Measurements from ENCODE around the gene TUBG1. TPM values are rescaled to one million over a fixed set of nuclear protein-coding genes. Genes with fewer than 3 reads are reported as not detected.

The TUBG1 gene
- total RNA-seq, 2 donors from 2014 or later, result 17.4 to 23.1 TPM

DNA sequence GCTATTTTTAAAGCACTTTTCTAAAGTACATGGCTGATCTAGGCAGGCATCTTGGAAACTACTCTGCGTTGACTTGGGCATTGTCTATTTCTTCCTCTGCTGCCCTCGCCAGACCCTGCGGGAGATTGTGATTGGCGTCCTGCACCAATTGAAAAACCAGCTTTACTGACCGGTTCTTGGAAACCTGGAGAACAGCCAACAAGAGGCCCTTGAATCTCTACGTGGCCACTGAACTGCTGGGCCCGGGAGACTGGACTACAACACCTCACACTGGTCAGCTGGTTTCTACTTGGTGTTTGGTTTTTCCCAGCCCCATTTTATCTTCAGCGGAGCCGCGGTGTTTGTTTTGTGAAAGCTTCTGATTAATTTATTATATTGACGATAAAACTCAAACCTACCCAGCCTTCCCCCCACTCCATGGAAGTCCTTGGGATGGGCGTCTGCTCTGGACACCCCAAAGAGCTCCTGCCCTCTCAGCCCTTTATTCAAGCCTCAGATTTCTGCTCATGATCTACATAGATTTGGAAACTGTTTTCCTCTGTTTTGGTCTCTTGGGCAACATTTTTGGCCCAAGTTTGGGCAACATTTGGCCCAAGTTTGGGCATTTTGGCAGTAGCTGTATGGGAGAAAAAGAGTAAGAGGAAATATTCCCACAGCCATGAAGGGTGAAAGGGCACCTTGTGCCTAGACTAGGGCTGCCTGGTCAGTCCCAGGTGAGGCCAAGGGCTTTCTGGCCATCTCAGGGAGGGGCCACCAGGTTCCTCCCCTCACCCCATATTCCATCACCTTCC lies 37.9 kb upstream of the TUBG1 start:
- peak; percentile 59 to 84 (median 80) for DNase-seq
- H3K27ac ChIP-seq, result peak overlapping the region; percentile 15 to 56 (median 26)
- H3K27me3 ChIP-seq, result no peaks in the 10 kb centered on the region
- peaks cover 7 to 29% of the 10 kb centered on the region in 2 donors for H3K36me3 ChIP-seq (replicated peaks in 1 of 2; ENCODE audit: insufficient read depth in 1 of 2, low read depth in 2 of 2)
- no peaks in the 10 kb centered on the region for H3K9me3 ChIP-seq
- 19 to 30% methylated on average over 12 of the region's 12 CpGs for WGBS, 2 donors
- H3K4me3 ChIP-seq, result no peak overlapping the region
- no peak for TF ChIP-seq POLR2A (IDR thresholded peaks at IDR 0.05)
- TF ChIP-seq, protein P1, sequence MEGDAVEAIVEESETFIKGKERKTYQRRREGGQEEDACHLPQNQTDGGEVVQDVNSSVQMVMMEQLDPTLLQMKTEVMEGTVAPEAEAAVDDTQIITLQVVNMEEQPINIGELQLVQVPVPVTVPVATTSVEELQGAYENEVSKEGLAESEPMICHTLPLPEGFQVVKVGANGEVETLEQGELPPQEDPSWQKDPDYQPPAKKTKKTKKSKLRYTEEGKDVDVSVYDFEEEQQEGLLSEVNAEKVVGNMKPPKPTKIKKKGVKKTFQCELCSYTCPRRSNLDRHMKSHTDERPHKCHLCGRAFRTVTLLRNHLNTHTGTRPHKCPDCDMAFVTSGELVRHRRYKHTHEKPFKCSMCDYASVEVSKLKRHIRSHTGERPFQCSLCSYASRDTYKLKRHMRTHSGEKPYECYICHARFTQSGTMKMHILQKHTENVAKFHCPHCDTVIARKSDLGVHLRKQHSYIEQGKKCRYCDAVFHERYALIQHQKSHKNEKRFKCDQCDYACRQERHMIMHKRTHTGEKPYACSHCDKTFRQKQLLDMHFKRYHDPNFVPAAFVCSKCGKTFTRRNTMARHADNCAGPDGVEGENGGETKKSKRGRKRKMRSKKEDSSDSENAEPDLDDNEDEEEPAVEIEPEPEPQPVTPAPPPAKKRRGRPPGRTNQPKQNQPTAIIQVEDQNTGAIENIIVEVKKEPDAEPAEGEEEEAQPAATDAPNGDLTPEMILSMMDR (IDR thresholded peaks at IDR 0.05), result no peak
- no peak for ATAC-seq
- peaks cover 43% of the 10 kb centered on the region for H3K4me1 ChIP-seq
- intact Hi-C loops (cut with DNase I), result no loop called here

DNA sequence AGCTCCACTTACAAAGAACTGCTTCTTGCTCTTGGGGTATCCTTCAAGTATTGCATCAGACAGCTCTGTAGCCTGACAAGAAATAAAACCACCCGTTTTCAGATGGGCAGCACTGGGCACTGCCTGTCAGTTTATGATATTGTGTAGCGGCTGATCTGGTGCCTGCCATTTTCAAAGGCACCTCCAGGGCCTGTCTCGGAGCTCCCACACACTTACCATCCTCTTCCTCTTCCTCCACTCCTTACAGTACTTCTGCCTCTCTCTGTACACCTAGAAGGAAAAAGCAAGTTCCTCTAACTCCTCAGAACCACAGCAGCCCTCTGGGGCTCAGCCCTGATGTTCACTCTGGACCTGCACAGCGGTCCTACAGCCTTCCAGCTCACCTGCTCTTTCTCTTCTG lies 36.4 kb upstream of the TUBG1 start:
- intact Hi-C loops (cut with DNase I), result no loop called here
- no peak for ATAC-seq
- no peak overlapping the region for H3K4me3 ChIP-seq
- H3K4me1 ChIP-seq, result peaks cover 43% of the 10 kb centered on the region
- DNase-seq, result no peak
- H3K27ac ChIP-seq, result no peak overlapping the region
- H3K9me3 ChIP-seq, result no peaks in the 10 kb centered on the region
- 78 to 81% methylated on average over 4 of the region's 4 CpGs for WGBS, 2 donors
- TF ChIP-seq, protein P1 (IDR thresholded peaks at IDR 0.05), result no peak
- no peak for TF ChIP-seq POLR2A (IDR thresholded peaks at IDR 0.05)
- no peaks in the 10 kb centered on the region for H3K27me3 ChIP-seq
- H3K36me3 ChIP-seq (replicated peaks in 1 of 2; ENCODE audit: insufficient read depth in 1 of 2, low read depth in 2 of 2), result peaks cover 7 to 29% of the 10 kb centered on the region in 2 donors

DNA sequence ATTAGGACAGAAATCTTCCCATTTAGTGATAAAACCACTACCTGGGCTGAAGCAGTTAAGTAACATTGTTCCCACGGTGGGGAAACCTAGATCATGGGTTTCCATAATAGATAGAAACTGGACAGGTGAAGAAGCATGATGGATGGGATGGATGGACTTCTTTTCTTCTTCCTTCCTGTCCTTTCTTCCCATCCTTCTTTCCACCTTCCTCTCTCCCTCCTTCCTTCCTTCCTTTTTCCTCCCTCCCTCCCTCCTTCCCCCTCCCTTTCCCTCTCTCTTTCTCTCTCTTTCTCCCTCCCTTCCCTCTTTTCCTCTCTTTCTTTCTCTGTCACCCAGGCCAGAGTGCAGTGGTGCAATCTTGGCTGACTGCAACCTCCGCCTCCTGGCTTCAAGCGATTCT lies 35.0 kb upstream of the TUBG1 start:
- H3K36me3 ChIP-seq (replicated peaks in 1 of 2; ENCODE audit: insufficient read depth in 1 of 2, low read depth in 2 of 2), result peaks cover 7 to 23% of the 10 kb centered on the region in 2 donors
- ATAC-seq, result no peak
- H3K27me3 ChIP-seq, result no peaks in the 10 kb centered on the region
- H3K27ac ChIP-seq, result no peak overlapping the region
- DNase-seq, result no peak
- H3K4me1 ChIP-seq, result peaks cover 40% of the 10 kb centered on the region
- H3K4me3 ChIP-seq, result no peak overlapping the region
- TF ChIP-seq, protein P1 (IDR thresholded peaks at IDR 0.05), result no peak
- TF ChIP-seq POLR2A (IDR thresholded peaks at IDR 0.05), result no peak
- 74 to 85% methylated on average over 3 of the region's 3 CpGs for WGBS, 2 donors
- intact Hi-C loops (cut with DNase I), result no loop called here
- no peaks in the 10 kb centered on the region for H3K9me3 ChIP-seq

DNA sequence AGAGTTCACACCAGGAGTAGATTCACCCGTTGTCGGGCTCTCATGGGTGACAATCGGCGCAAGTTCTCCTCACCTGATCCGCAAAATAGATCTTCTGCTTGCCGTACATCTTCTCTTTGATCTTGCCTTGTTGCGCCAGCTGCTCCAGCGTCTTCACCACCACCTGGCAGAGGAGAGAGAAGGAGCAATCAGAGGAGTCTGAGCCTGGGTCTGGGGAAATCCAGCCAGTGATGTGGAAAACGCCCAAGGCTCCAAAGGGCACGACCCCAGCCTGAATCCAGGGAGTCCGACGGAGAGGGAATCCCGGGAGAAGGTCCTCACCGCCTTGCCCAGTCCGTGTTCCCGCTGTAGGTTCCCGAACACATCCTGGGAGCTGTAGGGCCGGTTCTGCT lies 32.3 kb upstream of the TUBG1 start:
- TF ChIP-seq, protein P1 (IDR thresholded peaks at IDR 0.05), result no peak
- TF ChIP-seq POLR2A (IDR thresholded peaks at IDR 0.05), result no peak
- H3K4me3 ChIP-seq, result peak overlapping the region in 1 of 2 donors; percentile 43
- ATAC-seq (no peak), DNase-seq (no peak)
- peaks cover 24% of the 10 kb centered on the region for H3K4me1 ChIP-seq
- peaks cover 9 to 22% of the 10 kb centered on the region in 2 donors for H3K36me3 ChIP-seq (replicated peaks in 1 of 2; ENCODE audit: insufficient read depth in 1 of 2, low read depth in 2 of 2)
- intact Hi-C loops (cut with DNase I), result loop anchor here (5.0 kb wide), 1 partner anchor 105 kb away; the partner anchor contains the start of genes CCR10 and CNTNAP1
- whole genome bisulfite sequencing, 2 donors, result 6 to 7% methylated on average over 5 to 18 of the region's 18 CpGs
- peak overlapping the region; percentile 45 to 92 (median 75) for H3K27ac ChIP-seq
- H3K27me3 ChIP-seq, result no peaks in the 10 kb centered on the region
- no peaks in the 10 kb centered on the region for H3K9me3 ChIP-seq

Measured in body of pancreas (tissue), 4 donors.